Rectal smooth muscle tissue (tissue), 1 donor: ENCODE measurements around the gene ST3GAL5.
"Not testable (repeated sequence)": the region's sequence is repeated elsewhere in the genome, so short reads cannot be mapped to it uniquely, and the experiment has no call there.

ENCODE experiments used
- H3K27ac ChIP-seq: one replicate; pipeline ENCODE4 v1.7.0; 2013; ENCODE audit warnings: low read depth, low read length, inconsistent platforms
- H3K27me3 ChIP-seq: one replicate; pipeline ENCODE4 v1.7.0; 2013; ENCODE audit warnings: low read length; ENCODE audit not compliant: control insufficient read depth, insufficient read depth
- H3K36me3 ChIP-seq: one replicate; pipeline ENCODE4 v1.7.0; 2013; ENCODE audit warnings: low read length; ENCODE audit not compliant: control insufficient read depth, insufficient read depth
- H3K4me1 ChIP-seq: one replicate; pipeline ENCODE4 v1.7.0; 2013; ENCODE audit warnings: low read length; ENCODE audit not compliant: control insufficient read depth, insufficient read depth
- H3K4me3 ChIP-seq: one replicate; pipeline ENCODE4 v1.7.0; 2013; ENCODE audit warnings: low read length
- H3K9ac ChIP-seq: one replicate; pipeline ENCODE4 v1.7.0; 2013; ENCODE audit warnings: low read length

ST3GAL5 gene

DNA sequence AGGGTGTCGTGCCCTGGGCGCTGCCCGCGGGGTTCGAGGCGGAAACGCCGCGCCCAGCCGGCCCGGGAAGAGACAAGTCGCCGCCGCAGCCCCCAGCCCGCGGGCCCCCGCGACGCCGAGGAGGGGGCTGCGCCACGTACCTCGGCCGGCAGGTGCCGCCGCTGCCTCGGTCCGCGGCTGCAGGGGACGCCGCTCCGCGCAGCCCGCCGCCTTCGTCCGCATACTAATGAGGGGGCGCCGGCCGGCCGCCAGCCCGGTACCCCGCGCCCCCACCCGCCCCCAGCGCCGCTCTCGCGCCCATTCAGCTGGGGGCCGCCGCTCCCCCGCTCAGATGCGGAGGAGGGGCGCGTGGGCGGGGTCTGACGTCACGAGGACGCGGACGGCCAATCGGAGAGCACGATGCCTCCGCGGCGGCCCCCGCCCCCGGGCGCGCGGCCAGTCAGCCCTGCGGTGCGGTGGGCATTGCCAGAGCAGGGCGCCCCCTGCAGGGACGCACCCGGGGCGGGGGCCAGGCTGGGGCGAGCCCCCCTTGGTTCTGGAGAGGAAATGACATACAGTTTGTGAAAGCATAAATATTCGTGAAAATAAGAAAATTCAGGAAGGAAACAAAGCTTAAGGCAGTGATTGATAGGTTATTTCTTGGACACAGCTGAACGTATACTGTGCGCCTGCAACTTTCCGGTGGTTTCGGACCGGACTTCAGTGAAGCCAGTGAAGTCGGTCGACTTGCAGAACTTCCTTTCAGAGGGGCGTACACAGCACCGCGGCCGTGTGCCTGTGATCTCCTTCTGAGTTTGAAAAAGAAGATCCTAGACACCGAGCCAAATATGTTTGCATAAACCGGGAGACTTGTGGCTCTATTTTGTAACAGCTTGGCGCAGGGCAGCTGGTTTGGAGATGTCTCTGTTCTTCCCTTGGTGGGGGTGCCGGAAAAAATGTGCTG is at the start of gene ST3GAL5:
TSS of gene ST3GAL5 (minus strand) at position 307 of the 943 bp plus-strand sequence. CDS start at position 222, 85 bp downstream.
- Histone ChIP-seq H3K27me3 (no peaks in the 10 kb centered on the region), H3K9ac (peak within 1 kb of the TSS; percentile 52), H3K4me1 (peaks cover 11% of the 10 kb centered on the region), H3K36me3 (no peaks in the 10 kb centered on the region), H3K4me3 (peak within 1 kb of the TSS; percentile 93), H3K27ac (peak within 1 kb of the TSS; percentile 59)

DNA sequence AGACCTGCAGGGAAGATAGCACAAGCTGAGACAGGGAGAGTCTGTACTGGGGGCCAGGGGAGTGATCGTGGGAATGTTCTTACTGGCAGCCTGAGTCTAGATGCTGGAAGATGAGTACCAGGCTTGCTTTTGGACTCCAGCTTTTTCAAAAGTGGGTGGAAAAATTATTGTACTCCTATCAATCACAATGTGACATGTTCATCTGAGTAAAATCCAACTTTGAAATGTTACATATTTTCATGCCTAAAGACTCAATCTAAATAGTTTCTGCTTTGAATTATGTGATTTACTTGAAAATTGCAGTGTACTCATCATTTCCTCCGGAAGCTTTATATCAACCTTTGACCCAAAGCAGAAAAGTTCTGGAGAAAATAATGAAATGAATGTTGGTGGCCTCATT is 49.7 kb upstream of the ST3GAL5 start:
- Histone ChIP-seq H3K4me1 (peaks cover 4% of the 10 kb centered on the region), H3K36me3 (no peaks in the 10 kb centered on the region), H3K27ac (no peak overlapping the region), H3K9ac (no peak overlapping the region), H3K4me3 (no peak overlapping the region), H3K27me3 (no peaks in the 10 kb centered on the region)

GRCh38 chr2:85937069-85937439 is 48.3 kb upstream of the ST3GAL5 start:
- Histone ChIP-seq H3K27ac (no peak overlapping the region), H3K4me1 (peaks cover 4% of the 10 kb centered on the region), H3K9ac (no peak overlapping the region), H3K27me3 (no peaks in the 10 kb centered on the region), H3K4me3 (no peak overlapping the region), H3K36me3 (no peaks in the 10 kb centered on the region)

- no peak overlapping the region for H3K4me3 ChIP-seq
- no peaks in the 10 kb centered on the region for H3K36me3 ChIP-seq
- H3K27me3 ChIP-seq = no peaks in the 10 kb centered on the region
- H3K9ac ChIP-seq = no peak overlapping the region
- H3K27ac ChIP-seq = no peak overlapping the region
- peaks cover 4% of the 10 kb centered on the region for H3K4me1 ChIP-seq
Observed at GRCh38 chr2:85936421-85937068, 47.8 kb upstream of the ST3GAL5 start.

GRCh38 chr2:85935746-85936208 is 47.0 kb upstream of the ST3GAL5 start:
- Histone ChIP-seq H3K9ac (no peak overlapping the region), H3K27ac (no peak overlapping the region), H3K4me1 (peaks cover 4% of the 10 kb centered on the region), H3K36me3 (no peaks in the 10 kb centered on the region), H3K4me3 (no peak overlapping the region), H3K27me3 (no peaks in the 10 kb centered on the region)

DNA sequence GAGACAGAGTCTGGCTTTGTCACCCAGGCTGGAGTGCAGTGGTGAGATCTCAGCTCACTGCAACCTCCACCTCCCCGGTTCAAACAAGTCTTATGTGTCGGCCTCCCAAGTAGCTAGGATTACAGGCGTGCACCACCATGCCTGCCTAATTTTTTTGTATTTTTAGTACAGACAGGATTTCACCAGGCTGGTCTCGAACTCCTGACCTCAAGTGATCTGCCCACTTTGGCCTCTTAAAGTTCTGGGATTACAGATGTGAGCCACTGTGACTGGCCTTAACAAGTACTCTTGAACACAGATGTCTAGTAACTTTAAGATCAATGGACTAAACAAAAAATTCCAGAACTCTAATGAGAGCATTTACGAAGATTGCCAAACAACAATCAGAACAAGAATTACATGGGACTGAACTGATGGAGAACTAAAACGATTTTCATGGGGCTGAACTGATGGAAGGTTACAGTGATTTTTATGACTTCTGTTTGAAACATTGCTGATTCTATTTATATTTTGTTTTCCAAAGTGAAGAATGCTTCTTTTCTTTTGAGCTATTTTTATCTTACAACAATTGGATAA is 46.5 kb upstream of the ST3GAL5 start:
- no peaks in the 10 kb centered on the region for H3K36me3 ChIP-seq

GRCh38 chr2:85933753-85934594 is 45.2 kb upstream of the ST3GAL5 start:
- H3K4me1 ChIP-seq = peaks cover 4% of the 10 kb centered on the region
- no peak overlapping the region for H3K27ac ChIP-seq
- no peaks in the 10 kb centered on the region for H3K27me3 ChIP-seq
- H3K36me3 ChIP-seq = no peaks in the 10 kb centered on the region
- H3K4me3 ChIP-seq = no peak overlapping the region
- H3K9ac ChIP-seq = no peak overlapping the region

More for the DNA sequence above, 46.5 kb upstream of the ST3GAL5 start:
- Histone ChIP-seq H3K4me1 (peaks cover 4% of the 10 kb centered on the region), H3K9ac (no peak overlapping the region), H3K4me3 (no peak overlapping the region), H3K27ac (no peak overlapping the region), H3K27me3 (no peaks in the 10 kb centered on the region)

DNA sequence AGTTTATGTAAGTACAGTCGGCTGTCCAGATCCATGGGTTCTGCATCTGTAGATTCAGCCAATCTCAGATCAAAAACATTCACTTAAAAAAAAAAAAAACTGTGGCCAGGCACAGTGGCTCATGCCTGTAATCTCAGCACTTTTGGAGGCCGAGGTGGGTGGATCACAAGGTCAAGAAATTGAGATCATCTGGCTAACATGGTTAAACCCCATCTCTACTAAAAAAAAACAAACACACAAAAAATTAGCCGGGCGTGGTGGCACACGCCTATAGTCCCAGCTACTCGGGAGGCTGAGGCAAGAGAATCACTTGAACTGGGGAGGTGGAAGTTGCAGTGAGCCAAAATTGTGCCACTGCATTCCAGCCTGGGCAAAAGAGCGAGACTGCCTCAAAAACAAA is 42.4 kb upstream of the ST3GAL5 start:
- not testable (repeated sequence) for H3K4me1 ChIP-seq, H3K36me3 ChIP-seq, H3K9ac ChIP-seq, H3K27ac ChIP-seq, H3K27me3 ChIP-seq, H3K4me3 ChIP-seq

GRCh38 chr2:85930129-85931124 is 41.6 kb upstream of the ST3GAL5 start:
- H3K27ac ChIP-seq = no peak overlapping the region
- H3K36me3 ChIP-seq = no peaks in the 10 kb centered on the region
- no peak overlapping the region for H3K9ac ChIP-seq
- no peak overlapping the region for H3K4me3 ChIP-seq
- H3K4me1 ChIP-seq = no peaks in the 10 kb centered on the region
- H3K27me3 ChIP-seq = no peaks in the 10 kb centered on the region

DNA sequence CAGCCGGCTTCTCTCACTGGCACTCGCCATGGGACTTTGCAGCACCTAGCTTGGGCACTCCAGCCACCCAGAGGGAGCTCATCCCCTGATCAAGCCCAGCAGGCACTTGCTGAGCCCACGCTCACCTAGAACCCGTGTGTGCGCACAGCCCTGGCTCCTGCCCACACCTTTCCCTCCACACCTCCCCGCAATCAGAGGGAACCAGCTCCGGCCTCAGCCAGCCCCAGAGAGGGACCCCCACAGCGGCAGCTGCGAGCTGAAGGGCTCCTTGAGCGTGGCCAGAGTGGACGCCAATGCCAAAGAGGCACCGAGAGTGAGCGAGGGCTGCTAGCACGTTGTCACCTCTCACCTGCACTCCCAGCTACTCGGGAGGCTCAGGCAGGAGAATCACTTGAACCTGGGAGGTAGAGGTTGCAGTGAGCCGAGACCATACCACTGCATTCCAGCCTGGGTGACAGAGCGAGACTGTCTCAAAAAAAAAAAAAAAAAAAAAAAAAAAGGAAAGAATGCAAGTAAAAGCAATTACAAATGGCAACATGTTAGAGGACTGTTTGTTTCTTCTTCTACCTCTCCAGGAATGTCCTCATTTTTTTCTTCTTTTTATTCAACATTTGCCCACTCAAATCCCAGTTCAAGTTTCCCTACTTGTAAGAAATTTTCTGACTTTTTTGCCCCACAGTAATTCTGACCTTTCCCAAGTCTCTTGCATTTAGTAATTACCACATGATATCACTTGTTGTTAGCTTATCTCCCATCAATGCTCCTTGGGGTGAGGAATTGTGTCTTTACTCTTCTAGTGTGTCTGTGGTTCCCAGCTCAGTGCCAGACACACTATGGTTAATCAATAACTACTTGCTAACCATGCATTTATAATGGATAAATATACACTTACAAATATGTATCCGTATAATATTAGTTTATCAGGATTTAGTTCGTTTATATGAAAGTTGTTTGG is 40.6 kb upstream of the ST3GAL5 start:
- Histone ChIP-seq H3K4me1 (peaks cover 4% of the 10 kb centered on the region), H3K27ac (no peak overlapping the region), H3K4me3 (no peak overlapping the region), H3K36me3 (no peaks in the 10 kb centered on the region), H3K9ac (no peak overlapping the region), H3K27me3 (no peaks in the 10 kb centered on the region)
